ENCODE measurements around the gene CLIC5.

DNA sequence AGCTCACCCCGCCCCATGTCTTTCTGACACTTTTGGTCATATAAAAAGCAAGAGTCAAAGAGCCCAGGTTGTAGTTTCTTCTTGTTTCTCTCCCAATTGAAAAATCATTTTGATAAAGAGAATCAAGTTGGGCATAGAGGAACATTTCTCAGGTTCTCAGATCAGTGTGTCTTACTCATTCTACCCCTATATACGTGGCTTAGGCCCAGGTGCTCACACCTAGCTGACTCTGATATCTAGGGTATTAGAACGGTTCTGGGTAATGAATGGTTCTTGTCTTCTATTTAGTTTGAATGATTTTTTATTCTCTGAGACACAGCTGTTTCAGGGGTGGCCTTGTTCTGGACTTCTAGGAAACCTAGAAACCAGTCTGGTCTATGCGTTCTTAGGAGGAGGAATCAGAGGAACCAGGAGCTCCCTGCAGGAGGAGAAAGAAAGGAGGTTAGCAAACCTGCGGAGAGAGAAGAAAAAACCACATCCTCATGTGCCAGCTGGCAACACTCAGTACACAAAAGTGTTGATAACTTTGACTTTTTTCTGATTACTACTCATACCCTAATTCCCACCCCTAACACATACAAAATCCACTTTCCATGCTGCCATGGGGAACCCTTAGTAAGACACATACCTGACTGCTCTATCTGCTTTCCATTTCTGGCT lies 178.0 kb downstream of the CLIC5 start:
- TF ChIP-seq POLR2A (IDR thresholded peaks at IDR 0.05) = no peak
- TF ChIP-seq, protein P1, sequence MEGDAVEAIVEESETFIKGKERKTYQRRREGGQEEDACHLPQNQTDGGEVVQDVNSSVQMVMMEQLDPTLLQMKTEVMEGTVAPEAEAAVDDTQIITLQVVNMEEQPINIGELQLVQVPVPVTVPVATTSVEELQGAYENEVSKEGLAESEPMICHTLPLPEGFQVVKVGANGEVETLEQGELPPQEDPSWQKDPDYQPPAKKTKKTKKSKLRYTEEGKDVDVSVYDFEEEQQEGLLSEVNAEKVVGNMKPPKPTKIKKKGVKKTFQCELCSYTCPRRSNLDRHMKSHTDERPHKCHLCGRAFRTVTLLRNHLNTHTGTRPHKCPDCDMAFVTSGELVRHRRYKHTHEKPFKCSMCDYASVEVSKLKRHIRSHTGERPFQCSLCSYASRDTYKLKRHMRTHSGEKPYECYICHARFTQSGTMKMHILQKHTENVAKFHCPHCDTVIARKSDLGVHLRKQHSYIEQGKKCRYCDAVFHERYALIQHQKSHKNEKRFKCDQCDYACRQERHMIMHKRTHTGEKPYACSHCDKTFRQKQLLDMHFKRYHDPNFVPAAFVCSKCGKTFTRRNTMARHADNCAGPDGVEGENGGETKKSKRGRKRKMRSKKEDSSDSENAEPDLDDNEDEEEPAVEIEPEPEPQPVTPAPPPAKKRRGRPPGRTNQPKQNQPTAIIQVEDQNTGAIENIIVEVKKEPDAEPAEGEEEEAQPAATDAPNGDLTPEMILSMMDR (IDR thresholded peaks at IDR 0.05) = no peak

Measured in testis (tissue), 2 donors.